Measurements from ENCODE around the gene GCNA. TPM values are rescaled to one million over a fixed set of nuclear protein-coding genes. Genes with fewer than 3 reads are reported as not detected.

GCNA gene
- total RNA-seq, 2 experiments from 2014 or later, result 3.5 to 5.1 TPM

DNA sequence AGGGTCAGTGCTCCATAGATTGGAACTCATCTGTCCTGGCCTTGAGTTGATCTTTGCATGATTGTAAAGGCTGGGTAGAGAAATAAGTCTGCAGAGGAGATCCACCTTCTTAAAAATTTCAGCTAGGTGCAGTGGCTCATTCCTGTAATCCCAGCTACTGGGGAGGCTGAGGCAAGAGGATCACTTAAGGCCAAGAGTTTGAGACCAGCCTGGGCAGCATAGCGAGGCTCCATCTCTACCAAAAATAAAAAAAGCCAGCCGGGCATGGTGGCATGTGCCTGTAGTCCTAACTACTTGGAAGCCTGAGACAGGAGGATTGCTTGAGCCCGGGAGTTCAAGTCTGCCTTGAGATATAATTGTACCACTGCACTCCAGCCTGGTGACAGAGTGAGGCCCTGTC, 40.5 kb downstream of the GCNA start:
- peak overlapping the region; percentile 89 for H3K27ac Mint-ChIP-seq
- H3K27me3 Mint-ChIP-seq, result no peaks in the 10 kb centered on the region
- peaks cover 47% of the 10 kb centered on the region for H3K36me3 Mint-ChIP-seq (ENCODE audit: low read depth)
- H3K9me3 Mint-ChIP-seq, result peaks cover 3% of the 10 kb centered on the region
- DNase-seq (peak; percentile 19), ATAC-seq (peak; percentile 1)
- TF ChIP-seq, protein P1, sequence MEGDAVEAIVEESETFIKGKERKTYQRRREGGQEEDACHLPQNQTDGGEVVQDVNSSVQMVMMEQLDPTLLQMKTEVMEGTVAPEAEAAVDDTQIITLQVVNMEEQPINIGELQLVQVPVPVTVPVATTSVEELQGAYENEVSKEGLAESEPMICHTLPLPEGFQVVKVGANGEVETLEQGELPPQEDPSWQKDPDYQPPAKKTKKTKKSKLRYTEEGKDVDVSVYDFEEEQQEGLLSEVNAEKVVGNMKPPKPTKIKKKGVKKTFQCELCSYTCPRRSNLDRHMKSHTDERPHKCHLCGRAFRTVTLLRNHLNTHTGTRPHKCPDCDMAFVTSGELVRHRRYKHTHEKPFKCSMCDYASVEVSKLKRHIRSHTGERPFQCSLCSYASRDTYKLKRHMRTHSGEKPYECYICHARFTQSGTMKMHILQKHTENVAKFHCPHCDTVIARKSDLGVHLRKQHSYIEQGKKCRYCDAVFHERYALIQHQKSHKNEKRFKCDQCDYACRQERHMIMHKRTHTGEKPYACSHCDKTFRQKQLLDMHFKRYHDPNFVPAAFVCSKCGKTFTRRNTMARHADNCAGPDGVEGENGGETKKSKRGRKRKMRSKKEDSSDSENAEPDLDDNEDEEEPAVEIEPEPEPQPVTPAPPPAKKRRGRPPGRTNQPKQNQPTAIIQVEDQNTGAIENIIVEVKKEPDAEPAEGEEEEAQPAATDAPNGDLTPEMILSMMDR (IDR thresholded peaks at IDR 0.05), result no peak
- H3K4me1 Mint-ChIP-seq (ENCODE audit: low read depth), result peaks cover 70% of the 10 kb centered on the region
- intact Hi-C loops (cut with micrococcal nuclease), result loop anchor here (5.0 kb wide), 2 partner anchors 34 to 76 kb away; no protein-coding TSS in a partner anchor
- ChIA-PET POLR2A (interaction anchor here (0.6 to 4.5 kb wide), 12 partner anchors 8 to 1683 kb away, joined by 3 to 30 read pairs (median 6); partner anchors contain the start of gene OGT), CTCF (interaction anchor here (0.7 to 2.4 kb wide), 6 partner anchors 10 to 84 kb away, joined by 3 to 17 read pairs (median 5); no protein-coding TSS in a partner anchor)
- peak overlapping the region; percentile 93 for H3K4me3 Mint-ChIP-seq

DNA sequence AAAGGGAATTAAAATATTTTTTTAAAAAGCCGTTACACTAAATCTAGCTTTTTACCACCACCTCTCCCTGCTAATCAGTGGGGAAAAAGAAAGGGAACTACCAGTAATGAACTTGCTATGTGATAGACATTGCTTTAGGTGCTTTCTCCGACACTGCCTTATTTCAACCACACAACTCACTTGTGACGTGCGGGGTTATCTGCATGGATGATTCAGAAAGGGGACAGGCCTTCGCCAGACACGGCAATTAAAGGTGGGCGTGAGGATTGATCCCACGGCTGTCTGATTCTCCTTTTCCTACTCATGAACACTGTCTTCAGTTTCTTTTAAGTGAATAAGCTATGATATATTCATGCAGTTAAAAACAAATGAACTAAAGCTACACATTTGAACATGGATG, 41.0 kb downstream of the GCNA start:
- CTCF ChIA-PET, result interaction anchor here (0.9 to 2.4 kb wide), 4 partner anchors 21 to 84 kb away, joined by 3 to 17 read pairs (median 5); no protein-coding TSS in a partner anchor
- TF ChIP-seq, protein P1 (IDR thresholded peaks at IDR 0.05), result no peak
- Mint-ChIP-seq H3K4me1 (ENCODE audit: low read depth) (peaks cover 73% of the 10 kb centered on the region), H3K9me3 (peaks cover 3% of the 10 kb centered on the region), H3K27ac (peak overlapping the region; percentile 89), H3K36me3 (ENCODE audit: low read depth) (peaks cover 46% of the 10 kb centered on the region), H3K4me3 (peak overlapping the region; percentile 93), H3K27me3 (no peaks in the 10 kb centered on the region)
- POLR2A ChIA-PET, result interaction anchor here (0.6 to 4.5 kb wide), 13 partner anchors 8 to 1684 kb away, joined by 3 to 30 read pairs (median 5); partner anchors contain the start of gene OGT
- DNase-seq (peak; percentile 87), ATAC-seq (peak; percentile 40)
- intact Hi-C loops (cut with micrococcal nuclease), result loop anchor here (5.0 kb wide), 2 partner anchors 33 to 77 kb away; no protein-coding TSS in a partner anchor

DNA sequence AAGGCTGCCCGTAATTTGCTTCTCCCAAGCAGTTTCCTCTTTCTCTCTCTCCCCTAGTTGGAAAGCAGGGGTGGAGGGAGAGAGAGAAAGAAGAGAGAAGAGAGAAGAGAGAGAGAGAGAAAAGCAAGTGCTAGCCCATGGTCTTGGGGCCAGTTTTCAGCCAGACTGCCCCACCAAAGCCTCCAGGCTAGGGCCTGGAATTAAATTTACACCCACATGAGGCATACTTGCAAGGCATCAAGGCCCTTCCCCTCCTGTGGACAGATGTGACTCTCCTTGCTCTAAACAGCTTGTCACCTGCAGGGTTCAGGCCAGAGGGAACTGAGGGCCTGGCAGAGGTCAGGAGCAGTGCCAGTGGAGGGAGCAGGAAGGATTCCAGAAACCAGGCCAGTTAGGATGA, 41.7 kb downstream of the GCNA start:
- no peak for ATAC-seq
- Mint-ChIP-seq H3K27ac (peak overlapping the region; percentile 89), H3K4me3 (no peak overlapping the region), H3K27me3 (no peaks in the 10 kb centered on the region), H3K4me1 (ENCODE audit: low read depth) (peaks cover 72% of the 10 kb centered on the region), H3K36me3 (ENCODE audit: low read depth) (peaks cover 40% of the 10 kb centered on the region), H3K9me3 (peaks cover 3% of the 10 kb centered on the region)
- POLR2A ChIA-PET, result interaction anchor here (0.6 to 4.5 kb wide), 8 partner anchors 10 to 87 kb away, joined by 3 to 30 read pairs (median 7); partner anchors contain the start of gene OGT
- intact Hi-C loops (cut with micrococcal nuclease), result loop anchor here (5.0 kb wide), 2 partner anchors 32 to 78 kb away; no protein-coding TSS in a partner anchor
- no peak for DNase-seq
- CTCF ChIA-PET, result interaction anchor here (2.3 kb wide), 1 partner anchor 31 kb away, joined by 17 read pairs; no protein-coding TSS in a partner anchor
- TF ChIP-seq, protein P1 (IDR thresholded peaks at IDR 0.05), result no peak

DNA sequence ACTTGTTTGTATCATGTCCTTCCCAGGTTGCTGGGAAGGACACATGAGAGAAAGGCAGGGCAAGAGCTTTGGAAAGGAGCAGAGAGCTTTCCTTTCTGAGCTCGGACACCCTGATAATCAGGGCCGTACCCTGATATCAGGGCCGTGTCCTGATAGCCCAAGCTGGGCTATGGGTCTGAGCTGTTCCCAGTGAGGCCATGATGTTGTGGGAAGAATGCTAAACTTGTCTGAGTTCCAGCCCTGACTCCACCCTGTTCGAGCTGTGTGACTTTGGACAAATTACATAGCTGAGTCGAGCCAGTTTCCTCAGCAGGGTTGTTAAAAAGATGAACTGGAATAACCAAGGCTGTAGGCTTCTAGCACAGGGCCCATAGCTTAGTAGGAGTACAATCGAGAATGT, 43.4 kb downstream of the GCNA start:
- H3K9me3 Mint-ChIP-seq, result peaks cover 3% of the 10 kb centered on the region
- ATAC-seq (no peak), DNase-seq (no peak)
- H3K27ac Mint-ChIP-seq, result peak overlapping the region; percentile 89
- peaks cover 59% of the 10 kb centered on the region for H3K4me1 Mint-ChIP-seq (ENCODE audit: low read depth)
- H3K4me3 Mint-ChIP-seq, result no peak overlapping the region
- TF ChIP-seq, protein P1 (IDR thresholded peaks at IDR 0.05), result no peak
- peaks cover 23% of the 10 kb centered on the region for H3K36me3 Mint-ChIP-seq (ENCODE audit: low read depth)
- no peaks in the 10 kb centered on the region for H3K27me3 Mint-ChIP-seq
- ChIA-PET CTCF (interaction anchor here (1.8 kb wide), 1 partner anchor 13 kb away, joined by 5 read pairs; no protein-coding TSS in a partner anchor), POLR2A (interaction anchor here (0.8 to 4.5 kb wide), 3 partner anchors 10 to 77 kb away, joined by 3 to 30 read pairs (median 6); no protein-coding TSS in a partner anchor)
- intact Hi-C loops (cut with micrococcal nuclease), result no loop called here

DNA sequence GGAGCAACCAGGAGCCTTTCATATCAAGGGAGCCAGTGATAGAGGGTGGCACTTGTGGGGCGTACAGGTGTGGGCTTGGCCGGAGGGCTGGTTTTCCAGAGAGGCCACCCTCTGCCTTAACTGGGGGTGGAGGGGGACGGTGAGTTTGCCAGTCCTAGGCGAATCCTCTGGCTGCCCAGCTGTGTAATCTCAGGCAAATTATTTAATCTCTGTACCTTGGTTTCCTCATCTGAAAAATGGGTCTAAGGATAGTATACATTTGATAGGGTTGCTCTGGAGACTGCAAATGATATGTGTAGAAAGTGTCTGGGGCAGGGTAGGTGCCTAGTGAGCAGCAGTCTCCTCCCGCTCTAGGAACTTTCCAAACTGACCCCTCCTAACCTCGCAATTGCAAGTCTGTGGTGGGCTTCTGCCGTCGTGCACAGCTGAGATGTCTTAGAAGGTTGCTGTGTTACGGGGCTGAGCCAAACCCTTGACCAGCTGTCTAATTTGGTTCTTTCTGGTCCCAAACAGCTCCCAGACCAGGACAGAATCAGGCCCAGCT, 43.9 kb downstream of the GCNA start:
- Mint-ChIP-seq H3K36me3 (ENCODE audit: low read depth) (peaks cover 18% of the 10 kb centered on the region), H3K9me3 (peaks cover 3% of the 10 kb centered on the region), H3K27me3 (no peaks in the 10 kb centered on the region), H3K4me1 (ENCODE audit: low read depth) (peaks cover 56% of the 10 kb centered on the region), H3K27ac (peak overlapping the region; percentile 89), H3K4me3 (peak overlapping the region; percentile 3)
- no peak for ATAC-seq
- intact Hi-C loops (cut with micrococcal nuclease), result no loop called here
- CTCF ChIA-PET, result interaction anchor here (0.8 to 1.8 kb wide), 6 partner anchors 14 to 29 kb away, joined by 3 to 5 read pairs (median 4); no protein-coding TSS in a partner anchor
- TF ChIP-seq, protein P1 (IDR thresholded peaks at IDR 0.05), result no peak
- POLR2A ChIA-PET, result interaction anchor here (0.6 to 2.3 kb wide), 7 partner anchors 10 to 119 kb away, joined by 3 to 16 read pairs (median 3); partner anchors contain the start of gene OGT
- no peak for DNase-seq

Data from activated CD8-positive, alpha-beta T cell treated with anti-CD3 and anti-CD28 coated beads for 36 hours (primary cell).